Measurements from ENCODE around the gene SHLD2.

DNA sequence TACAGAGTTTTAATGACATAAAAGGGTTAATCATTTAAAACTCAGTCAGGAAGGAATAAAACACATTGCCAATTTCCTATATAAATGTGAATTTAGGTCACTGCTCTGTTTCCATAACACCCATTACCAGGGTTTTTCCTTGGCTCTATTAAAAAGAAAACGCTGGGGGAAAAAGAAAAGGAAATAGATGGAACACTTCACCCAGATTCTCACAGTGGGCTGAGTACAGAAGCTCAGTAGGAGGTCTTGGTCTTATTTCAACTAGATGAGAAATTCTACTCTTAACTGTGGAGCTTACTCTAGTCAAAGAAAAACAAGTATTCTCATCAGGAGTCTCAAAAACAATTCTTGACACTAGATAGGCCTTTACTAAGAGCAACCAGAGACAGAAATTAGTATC lies 36.8 kb upstream of the SHLD2 start:
- no peak for TF ChIP-seq POLR2A (IDR thresholded peaks at IDR 0.05)
- TF ChIP-seq, protein P1, sequence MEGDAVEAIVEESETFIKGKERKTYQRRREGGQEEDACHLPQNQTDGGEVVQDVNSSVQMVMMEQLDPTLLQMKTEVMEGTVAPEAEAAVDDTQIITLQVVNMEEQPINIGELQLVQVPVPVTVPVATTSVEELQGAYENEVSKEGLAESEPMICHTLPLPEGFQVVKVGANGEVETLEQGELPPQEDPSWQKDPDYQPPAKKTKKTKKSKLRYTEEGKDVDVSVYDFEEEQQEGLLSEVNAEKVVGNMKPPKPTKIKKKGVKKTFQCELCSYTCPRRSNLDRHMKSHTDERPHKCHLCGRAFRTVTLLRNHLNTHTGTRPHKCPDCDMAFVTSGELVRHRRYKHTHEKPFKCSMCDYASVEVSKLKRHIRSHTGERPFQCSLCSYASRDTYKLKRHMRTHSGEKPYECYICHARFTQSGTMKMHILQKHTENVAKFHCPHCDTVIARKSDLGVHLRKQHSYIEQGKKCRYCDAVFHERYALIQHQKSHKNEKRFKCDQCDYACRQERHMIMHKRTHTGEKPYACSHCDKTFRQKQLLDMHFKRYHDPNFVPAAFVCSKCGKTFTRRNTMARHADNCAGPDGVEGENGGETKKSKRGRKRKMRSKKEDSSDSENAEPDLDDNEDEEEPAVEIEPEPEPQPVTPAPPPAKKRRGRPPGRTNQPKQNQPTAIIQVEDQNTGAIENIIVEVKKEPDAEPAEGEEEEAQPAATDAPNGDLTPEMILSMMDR (IDR thresholded peaks at IDR 0.05) = no peak
- TF ChIP-seq POLR2AphosphoS5 (IDR thresholded peaks at IDR 0.05) = no peak
- TF ChIP-seq EP300 (IDR thresholded peaks at IDR 0.05) = no peak

Measured in suprapubic skin (tissue), 4 donors.